Adrenal gland (tissue), 12 donors: ENCODE data around the gene RAB6A. TPM values are rescaled to one million over a fixed set of nuclear protein-coding genes. Genes with fewer than 3 reads are reported as not detected.
A peak's percentile ranks its signal among the peaks of the same experiment; 100 is the strongest.
"Not testable (repeated sequence)": the region's sequence is repeated elsewhere in the genome, so short reads cannot be mapped to it uniquely, and the experiment has no call there.

Experiments used
- DNase-seq, 7 donors: peaks; one replicate each; pipeline ENCODE4 v3.0.0-alpha.2; 2019 to 2020
- H3K27ac ChIP-seq, 5 donors: fragments of 200-600 bp; sonication (generic) in 4 of 5; 1 replicate in 3 of 5; 2 replicates in 2 of 5; pipeline versions ENCODE4 v1.5.1 to v1.8.0; 2016 to 2020; ENCODE audit warnings: mild to moderate bottlenecking in 1 of 5
- H3K27me3 ChIP-seq: fragments of 200-600 bp; 2 replicates; pipeline ENCODE4 v1.8.0; 2021
- H3K36me3 ChIP-seq, 2 donors: fragments of 200-600 bp; replicated peaks in 1 of 2; 1 replicate in 1 of 2; 2 replicates in 1 of 2; pipeline versions ENCODE4 v1.5.1 to v1.8.0; 2018 to 2022
- H3K4me1 ChIP-seq, 2 donors: fragments of 200-600 bp; replicated peaks in 1 of 2; 1 replicate in 1 of 2; 2 replicates in 1 of 2; pipeline versions ENCODE4 v1.5.1 to v1.8.0; 2018 to 2021
- H3K4me3 ChIP-seq, 4 donors: fragments of 200-600 bp; sonication (generic) in 3 of 4; one replicate each; pipeline ENCODE4 v1.5.1; 2016 to 2018
- H3K9me3 ChIP-seq, 3 donors: fragments of 200-600 bp; sonication (generic) in 1 of 3; replicated peaks in 1 of 3; 1 replicate in 2 of 3; 2 replicates in 1 of 3; pipeline versions ENCODE4 v1.5.1 to v1.8.0; 2016 to 2021
- CTCF ChIP-seq, 6 experiments: fragments of 450-650 bp in 4 of 6; fragments of 200-600 bp in 2 of 6; sonication (generic) in 1 of 6; IDR thresholded peaks; 1 replicate in 5 of 6; 2 replicates in 1 of 6; pipeline versions ENCODE4 v1.5.1 to v1.8.0; 2016 to 2021; ENCODE audit warnings: antibody characterized with exemption in 6 of 6, mild to moderate bottlenecking in 2 of 6, moderate library complexity in 1 of 6
- POLR2A ChIP-seq, 2 donors: fragments of 450-650 bp; IDR thresholded peaks; one replicate each; pipeline ENCODE4 v1.6.1; 2017; ENCODE audit warnings: antibody characterized with exemption in 2 of 2, mild to moderate bottlenecking in 2 of 2, moderate library complexity in 1 of 2
- WGBS, 4 donors: extraction: QIAGEN DNeasy Blood & Tissue Kit in 2 of 4; methylation state at CpG; one replicate each; pipeline versions ENCODE4 v1.1.5 to v1.1.7; 2013 to 2017; 5-methylcytosine and 5-hydroxymethylcytosine counted together
- intact Hi-C, 2 donors: fragments of 100-400 bp; cut with DNase I; formaldehyde crosslinking; loops; one replicate each; pipeline versions ENCODE4 v1.14.1 to v1.15.0; 2022 to 2023
- polyA plus RNA-seq, 3 donors: library from polyadenylated mRNA; stranded (reverse); fragments of 200-250 nt in 2 of 3; fragments of 350-450 nt in 1 of 3; fragmentation: Illumina TruSeq in 1 of 3; extraction: RNeasy Lipid Tissue Mini Kit (QIAGEN cat#74804) in 1 of 3; gene quantifications; one replicate each; pipeline ENCODE4 v1.2.3, GENCODE V29; 2013 to 2014
- total RNA-seq, 9 donors: library from RNA; depleted of rRNA in 4 of 9; stranded (reverse); fragments of >200 nt in 4 of 9; fragments of 120-200 nt in 1 of 9; fragmentation: NEBNext Ultra II Directional in 1 of 9; extraction: Animal tissue kit (Norgen Biotek cat#: 25700) in 1 of 9; gene quantifications; one replicate each; pipeline versions ENCODE4 v1.1.0 to v1.2.4, GENCODE V29; 2013 to 2023
- donor health status: healthy with polysubstance abuse.
- donor health status: Bipolar disorder and iron deficiency.
- donor health status: DM: yes; HTN: yes; CAD: no.
- donor health status: DM: no; HTN: no; CAD: no.
- donor health status: DM: no; HTN: no; CAD: no.
- donor health status: DM: yes; HTN: yes; CAD: no.

RAB6A gene
- total and polyA plus RNA-seq, 12 donors = 27.8 to 283 (median 131) TPM

GRCh38 chr11:73753938-73754337, 6.9 kb downstream of the RAB6A start:
- intact Hi-C loops = no loop called here
- TF ChIP-seq CTCF (IDR thresholded peaks at IDR 0.05) (no peak), POLR2A (IDR thresholded peaks at IDR 0.05) (no peak)
- Histone ChIP-seq H3K9me3 (no peaks in the 10 kb centered on the region), H3K27ac (no peak overlapping the region), H3K27me3 (no peaks in the 10 kb centered on the region), H3K4me1 (peaks cover 24 to 58% of the 10 kb centered on the region in 2 donors), H3K36me3 (no peaks in the 10 kb centered on the region), H3K4me3 (no peak overlapping the region)
- 89 to 94% (median 93%) methylated on average over 1 of the region's 1 CpG for WGBS, 4 donors
- no peak for DNase-seq

- intact Hi-C loops = no loop called here
- Histone ChIP-seq H3K27me3 (no peaks in the 10 kb centered on the region), H3K4me1 (peaks cover 22 to 54% of the 10 kb centered on the region in 2 donors), H3K36me3 (no peaks in the 10 kb centered on the region), H3K27ac (peak overlapping the region in 1 of 5 donors; percentile 55), H3K9me3 (no peaks in the 10 kb centered on the region), H3K4me3 (no peak overlapping the region)
- TF ChIP-seq POLR2A (IDR thresholded peaks at IDR 0.05) (no peak), CTCF (IDR thresholded peaks at IDR 0.05) (no peak)
- no peak for DNase-seq
- WGBS, 4 donors = 76 to 86% (median 80%) methylated on average over 7 of the region's 7 CpGs
Measured at GRCh38 chr11:73752903-73753302, 8.0 kb downstream of the RAB6A start.

GRCh38 chr11:73752216-73752867, 8.5 kb downstream of the RAB6A start:
- intact Hi-C loops = no loop called here
- 54 to 73% (median 64%) methylated on average over 14 of the region's 14 CpGs for WGBS, 4 donors
- no peak overlapping the region for H3K4me3 ChIP-seq
- no peaks in the 10 kb centered on the region for H3K27me3 ChIP-seq
- DNase-seq = peak; percentile 48 to 85 (median 80)
- H3K9me3 ChIP-seq = no peaks in the 10 kb centered on the region
- TF ChIP-seq POLR2A (IDR thresholded peaks at IDR 0.05) = no peak
- TF ChIP-seq CTCF (IDR thresholded peaks at IDR 0.05) = no peak
- peaks cover 23 to 48% of the 10 kb centered on the region in 2 donors for H3K4me1 ChIP-seq
- H3K27ac ChIP-seq = peak overlapping the region in 3 of 5 donors; percentile 50 to 59 (median 55)
- H3K36me3 ChIP-seq = no peaks in the 10 kb centered on the region

GRCh38 chr11:73750862-73751261, 10.0 kb downstream of the RAB6A start:
- peaks cover 23 to 47% of the 10 kb centered on the region in 2 donors for H3K4me1 ChIP-seq
- H3K27me3 ChIP-seq, H3K9me3 ChIP-seq, DNase-seq, H3K4me3 ChIP-seq, intact Hi-C loops, H3K27ac ChIP-seq, H3K36me3 ChIP-seq: not testable (repeated sequence)
- WGBS, 4 donors = 88 to 100% (median 95%) methylated on average over 4 of the region's 4 CpGs

- H3K27ac ChIP-seq = no peak overlapping the region
- no peaks in the 10 kb centered on the region for H3K9me3 ChIP-seq
- TF ChIP-seq CTCF (IDR thresholded peaks at IDR 0.05) (no peak), POLR2A (IDR thresholded peaks at IDR 0.05) (no peak)
- no peak for DNase-seq
- no peak overlapping the region for H3K4me3 ChIP-seq
- WGBS, 4 donors = 43 to 50% (median 45%) methylated on average over 5 of the region's 5 CpGs
- H3K4me1 ChIP-seq = peaks cover 23 to 47% of the 10 kb centered on the region in 2 donors
- H3K36me3 ChIP-seq = no peaks in the 10 kb centered on the region
- intact Hi-C loops = no loop called here
- no peaks in the 10 kb centered on the region for H3K27me3 ChIP-seq
Measured at GRCh38 chr11:73750228-73750627, 10.6 kb downstream of the RAB6A start.
